ENCODE data around the gene OR2A5. TPM values are rescaled to one million over a fixed set of nuclear protein-coding genes. Genes with fewer than 3 reads are reported as not detected.

The OR2A5 gene, protein sequence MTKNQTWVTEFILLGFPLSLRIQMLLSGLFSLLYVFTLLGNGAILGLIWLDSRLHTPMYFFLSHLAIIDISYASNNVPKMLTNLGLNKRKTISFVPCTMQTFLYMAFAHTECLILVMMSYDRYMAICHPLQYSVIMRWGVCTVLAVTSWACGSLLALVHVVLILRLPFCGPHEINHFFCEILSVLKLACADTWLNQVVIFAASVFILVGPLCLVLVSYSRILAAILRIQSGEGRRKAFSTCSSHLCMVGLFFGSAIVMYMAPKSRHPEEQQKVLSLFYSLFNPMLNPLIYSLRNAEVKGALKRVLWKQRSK
- total RNA-seq (not detected in 2 replicates), polyA plus RNA-seq (not detected in 2 replicates), polyA minus RNA-seq (not detected in 2 replicates)
- total RNA-seq (2013), result not detected

GRCh38 chr7:144048648-144049047 lies at the start of gene OR2A5:
TSS of gene OR2A5 (plus strand) at chr7:144048948. CDS start at chr7:144050402, 1,454 bp downstream.
- CTCF ChIA-PET, result no interaction called here
- H3K36me3 ChIP-seq (replicated peaks in 1 of 2; ENCODE audit: control extremely low read depth in 1 of 2, control insufficient read depth in 1 of 2, extremely low read depth in 1 of 2, insufficient read depth in 2 of 2, low read length in 1 of 2), result no peaks in the 10 kb centered on the region
- H3K27ac ChIP-seq (ENCODE audit: low read length in 2 of 2), result no peak within 1 kb of the TSS
- Mint-ChIP-seq H3K9me3 (ENCODE audit: insufficient read depth) (no peaks in the 10 kb centered on the region), H3K4me3 (no peak within 1 kb of the TSS), H3K4me1 (no peaks in the 10 kb centered on the region), H3K27ac (no peak within 1 kb of the TSS), H3K27me3 (no peaks in the 10 kb centered on the region)
- WGBS (ENCODE audit: insufficient coverage), result 80% methylated on average over 1 of the region's 1 CpG
- DNase-seq (no peak), ATAC-seq (ENCODE audit: low read depth) (no peak)
- intact Hi-C loops (cut with micrococcal nuclease), result no loop called here
- no peaks in the 10 kb centered on the region for H3K27me3 ChIP-seq (replicated peaks in 1 of 4; ENCODE audit: control extremely low read depth in 1 of 4, control insufficient read depth in 3 of 4, insufficient read depth in 4 of 4, low read length in 3 of 4)
- no peaks in the 10 kb centered on the region for H4K20me1 ChIP-seq (ENCODE audit: control insufficient read depth, insufficient read depth, low read length, poor library complexity, severe bottlenecking)
- no peaks in the 10 kb centered on the region for H3K9me3 ChIP-seq (ENCODE audit: control extremely low read depth in 1 of 3, control insufficient read depth in 2 of 3, insufficient read depth in 1 of 3, low read length in 2 of 3)
- TF ChIP-seq EZH2 (IDR thresholded peaks at IDR 0.05; ENCODE audit: borderline replicate concordance, insufficient read depth, low read depth, low read length, poor library complexity, severe bottlenecking), result no peak
- TF ChIP-seq, protein P1, sequence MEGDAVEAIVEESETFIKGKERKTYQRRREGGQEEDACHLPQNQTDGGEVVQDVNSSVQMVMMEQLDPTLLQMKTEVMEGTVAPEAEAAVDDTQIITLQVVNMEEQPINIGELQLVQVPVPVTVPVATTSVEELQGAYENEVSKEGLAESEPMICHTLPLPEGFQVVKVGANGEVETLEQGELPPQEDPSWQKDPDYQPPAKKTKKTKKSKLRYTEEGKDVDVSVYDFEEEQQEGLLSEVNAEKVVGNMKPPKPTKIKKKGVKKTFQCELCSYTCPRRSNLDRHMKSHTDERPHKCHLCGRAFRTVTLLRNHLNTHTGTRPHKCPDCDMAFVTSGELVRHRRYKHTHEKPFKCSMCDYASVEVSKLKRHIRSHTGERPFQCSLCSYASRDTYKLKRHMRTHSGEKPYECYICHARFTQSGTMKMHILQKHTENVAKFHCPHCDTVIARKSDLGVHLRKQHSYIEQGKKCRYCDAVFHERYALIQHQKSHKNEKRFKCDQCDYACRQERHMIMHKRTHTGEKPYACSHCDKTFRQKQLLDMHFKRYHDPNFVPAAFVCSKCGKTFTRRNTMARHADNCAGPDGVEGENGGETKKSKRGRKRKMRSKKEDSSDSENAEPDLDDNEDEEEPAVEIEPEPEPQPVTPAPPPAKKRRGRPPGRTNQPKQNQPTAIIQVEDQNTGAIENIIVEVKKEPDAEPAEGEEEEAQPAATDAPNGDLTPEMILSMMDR (IDR thresholded peaks at IDR 0.05), result no peak
- no peak within 1 kb of the TSS for H3K4me2 ChIP-seq (replicated peaks; ENCODE audit: low read depth, low read length, poor library complexity, severe bottlenecking)
- H3K9ac ChIP-seq (ENCODE audit: low read length), result no peak within 1 kb of the TSS
- POLR2A ChIA-PET, result no interaction called here
- H3K4me3 ChIP-seq (ENCODE audit: control extremely low read depth in 1 of 5, extremely low read depth in 1 of 5, insufficient read depth in 1 of 5, low read depth in 2 of 5, low read length in 4 of 5), result no peak within 1 kb of the TSS
- no peaks in the 10 kb centered on the region for H3K4me1 ChIP-seq (ENCODE audit: control insufficient read depth in 2 of 2, insufficient read depth in 2 of 2, low read length in 2 of 2)
- H2AFZ ChIP-seq (ENCODE audit: insufficient read depth, low read depth, low read length, poor library complexity, severe bottlenecking), result no peak within 1 kb of the TSS
- H3K79me2 ChIP-seq (ENCODE audit: control insufficient read depth, insufficient read depth, low read length), result no peaks in the 10 kb centered on the region

DNA sequence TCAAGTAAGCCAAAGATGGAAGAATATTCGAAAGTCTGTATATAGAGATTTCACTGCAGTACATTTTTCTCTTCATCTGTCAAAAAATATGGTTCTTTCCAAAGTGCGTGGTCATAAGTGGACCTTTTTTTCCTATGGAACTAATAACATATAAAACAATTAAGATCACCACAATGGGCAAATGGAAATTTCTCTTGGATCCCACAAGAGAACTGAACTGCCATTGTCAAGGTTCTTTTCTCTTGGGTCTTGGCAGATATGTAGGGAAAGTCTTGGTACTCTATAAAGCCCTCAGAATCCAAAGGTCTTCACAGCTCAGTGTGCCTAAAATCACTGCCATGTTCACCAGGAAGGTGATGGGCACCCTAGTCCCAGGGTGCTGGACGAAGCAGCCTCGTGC lies 48.7 kb upstream of the OR2A5 start, which contains the start of gene OR6B1:
OR6B1 (plus strand) TSS at position 301 of the 400 bp plus-strand sequence. CDS start 3,677 bp downstream, outside the sequence.
- no peaks in the 10 kb centered on the region for H3K27me3 ChIP-seq (replicated peaks in 1 of 4; ENCODE audit: control extremely low read depth in 1 of 4, control insufficient read depth in 3 of 4, insufficient read depth in 4 of 4, low read length in 3 of 4)
- no peaks in the 10 kb centered on the region for H3K9me3 Mint-ChIP-seq (ENCODE audit: insufficient read depth)
- no peaks in the 10 kb centered on the region for H3K4me1 ChIP-seq (ENCODE audit: control insufficient read depth in 2 of 2, insufficient read depth in 2 of 2, low read length in 2 of 2)
- WGBS (ENCODE audit: insufficient coverage), result 85% methylated on average over 2 of the region's 4 CpGs
- ATAC-seq (ENCODE audit: low read depth) (no peak), DNase-seq (no peak)
- H3K4me3 Mint-ChIP-seq, result no peak within 1 kb of the TSS
- H3K79me2 ChIP-seq (ENCODE audit: control insufficient read depth, insufficient read depth, low read length), result no peaks in the 10 kb centered on the region
- no peaks in the 10 kb centered on the region for H3K36me3 ChIP-seq (replicated peaks in 1 of 2; ENCODE audit: control extremely low read depth in 1 of 2, control insufficient read depth in 1 of 2, extremely low read depth in 1 of 2, insufficient read depth in 2 of 2, low read length in 1 of 2)
- no peak within 1 kb of the TSS for H3K27ac Mint-ChIP-seq
- H3K4me1 Mint-ChIP-seq, result no peaks in the 10 kb centered on the region
- H3K4me2 ChIP-seq (replicated peaks; ENCODE audit: low read depth, low read length, poor library complexity, severe bottlenecking), result no peak within 1 kb of the TSS
- TF ChIP-seq EZH2 (IDR thresholded peaks at IDR 0.05; ENCODE audit: borderline replicate concordance, insufficient read depth, low read depth, low read length, poor library complexity, severe bottlenecking), result no peak
- TF ChIP-seq, protein P1 (IDR thresholded peaks at IDR 0.05), result no peak
- ChIA-PET POLR2A (no interaction called here), CTCF (no interaction called here)
- no peak within 1 kb of the TSS for H3K27ac ChIP-seq (ENCODE audit: low read length in 2 of 2)
- H3K4me3 ChIP-seq (ENCODE audit: control extremely low read depth in 1 of 5, extremely low read depth in 1 of 5, insufficient read depth in 1 of 5, low read depth in 2 of 5, low read length in 4 of 5), result no peak within 1 kb of the TSS
- H2AFZ ChIP-seq (ENCODE audit: insufficient read depth, low read depth, low read length, poor library complexity, severe bottlenecking), result no peak within 1 kb of the TSS
- H3K9ac ChIP-seq (ENCODE audit: low read length), result no peak within 1 kb of the TSS
- intact Hi-C loops (cut with micrococcal nuclease), result no loop called here
- no peaks in the 10 kb centered on the region for H3K27me3 Mint-ChIP-seq
- no peaks in the 10 kb centered on the region for H3K9me3 ChIP-seq (ENCODE audit: control extremely low read depth in 1 of 3, control insufficient read depth in 2 of 3, insufficient read depth in 1 of 3, low read length in 2 of 3)
- H4K20me1 ChIP-seq (ENCODE audit: control insufficient read depth, insufficient read depth, low read length, poor library complexity, severe bottlenecking), result no peaks in the 10 kb centered on the region
